ENCODE results near the gene SETBP1. TPM values are rescaled to one million over a fixed set of nuclear protein-coding genes. Genes with fewer than 3 reads are reported as not detected.

SETBP1 gene
- total RNA-seq, 1 donor from 2014 or later: 25.8 TPM

DNA sequence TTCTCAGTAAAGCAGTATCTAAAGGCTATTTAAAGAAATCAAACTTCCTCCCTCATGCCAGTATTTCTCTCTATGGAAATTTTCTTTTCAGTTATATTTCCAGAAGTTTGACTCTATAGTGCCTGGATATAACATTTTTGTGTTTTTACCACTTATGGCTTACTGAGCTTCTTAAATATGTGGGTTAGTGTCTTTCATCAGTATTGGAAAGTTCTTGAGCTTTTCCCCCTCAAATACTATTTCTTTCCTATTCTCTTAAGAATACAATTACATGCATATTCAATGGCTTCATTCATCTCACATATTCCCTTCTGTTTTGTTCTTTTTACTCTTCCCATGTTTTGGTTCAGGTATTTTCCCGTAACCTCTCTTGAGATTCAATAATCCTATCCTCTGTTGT lies 432.0 kb downstream of the SETBP1 start:
- Histone ChIP-seq H3K4me3 (no peak overlapping the region), H3K4me1 (no peaks in the 10 kb centered on the region), H3K36me3 (no peaks in the 10 kb centered on the region), H3K9me3 (no peaks in the 10 kb centered on the region), H3K27me3 (ENCODE audit: low read depth) (no peaks in the 10 kb centered on the region), H3K27ac (no peak overlapping the region)
- DNase-seq (no peak), ATAC-seq (no peak)
- intact Hi-C loops (cut with DNase I): no loop called here
- TF ChIP-seq, protein P1, sequence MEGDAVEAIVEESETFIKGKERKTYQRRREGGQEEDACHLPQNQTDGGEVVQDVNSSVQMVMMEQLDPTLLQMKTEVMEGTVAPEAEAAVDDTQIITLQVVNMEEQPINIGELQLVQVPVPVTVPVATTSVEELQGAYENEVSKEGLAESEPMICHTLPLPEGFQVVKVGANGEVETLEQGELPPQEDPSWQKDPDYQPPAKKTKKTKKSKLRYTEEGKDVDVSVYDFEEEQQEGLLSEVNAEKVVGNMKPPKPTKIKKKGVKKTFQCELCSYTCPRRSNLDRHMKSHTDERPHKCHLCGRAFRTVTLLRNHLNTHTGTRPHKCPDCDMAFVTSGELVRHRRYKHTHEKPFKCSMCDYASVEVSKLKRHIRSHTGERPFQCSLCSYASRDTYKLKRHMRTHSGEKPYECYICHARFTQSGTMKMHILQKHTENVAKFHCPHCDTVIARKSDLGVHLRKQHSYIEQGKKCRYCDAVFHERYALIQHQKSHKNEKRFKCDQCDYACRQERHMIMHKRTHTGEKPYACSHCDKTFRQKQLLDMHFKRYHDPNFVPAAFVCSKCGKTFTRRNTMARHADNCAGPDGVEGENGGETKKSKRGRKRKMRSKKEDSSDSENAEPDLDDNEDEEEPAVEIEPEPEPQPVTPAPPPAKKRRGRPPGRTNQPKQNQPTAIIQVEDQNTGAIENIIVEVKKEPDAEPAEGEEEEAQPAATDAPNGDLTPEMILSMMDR (IDR thresholded peaks at IDR 0.05): no peak

DNA sequence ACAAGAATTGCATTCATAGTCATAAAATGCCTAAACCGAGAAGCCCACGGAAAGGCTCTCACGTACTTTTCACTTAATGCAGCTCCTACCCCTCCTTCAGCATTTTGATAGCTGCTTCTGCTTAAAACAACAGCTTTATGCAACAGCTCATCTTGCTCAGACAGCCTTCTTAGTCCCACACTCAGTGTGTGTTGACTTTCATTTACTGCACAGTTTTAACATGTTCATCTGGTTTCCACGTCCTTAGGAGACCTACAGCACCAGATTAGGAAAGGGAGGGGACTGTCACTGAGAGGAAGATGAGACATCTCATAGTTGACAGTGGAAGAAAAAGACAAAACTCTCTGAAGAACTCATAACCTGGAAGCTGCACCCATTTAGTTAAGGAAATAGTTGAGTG lies 435.4 kb downstream of the SETBP1 start:
- H3K36me3 ChIP-seq: no peaks in the 10 kb centered on the region
- H3K9me3 ChIP-seq: no peaks in the 10 kb centered on the region
- H3K27me3 ChIP-seq (ENCODE audit: low read depth): no peaks in the 10 kb centered on the region
- DNase-seq (no peak), ATAC-seq (no peak)
- no peak overlapping the region for H3K27ac ChIP-seq
- H3K4me1 ChIP-seq: no peaks in the 10 kb centered on the region
- TF ChIP-seq, protein P1 (IDR thresholded peaks at IDR 0.05): no peak
- intact Hi-C loops (cut with DNase I): no loop called here
- H3K4me3 ChIP-seq: no peak overlapping the region

Small RNAs within 50 kb of the gene (microRNA-seq; reads per million reads assigned to microRNA genes)
- not detected for gene MIR4319 (ENCODE audit: borderline number of aligned reads)

All from lower lobe of right lung (tissue), 2 donors.